Measurements from ENCODE around the gene RABGAP1L.

DNA sequence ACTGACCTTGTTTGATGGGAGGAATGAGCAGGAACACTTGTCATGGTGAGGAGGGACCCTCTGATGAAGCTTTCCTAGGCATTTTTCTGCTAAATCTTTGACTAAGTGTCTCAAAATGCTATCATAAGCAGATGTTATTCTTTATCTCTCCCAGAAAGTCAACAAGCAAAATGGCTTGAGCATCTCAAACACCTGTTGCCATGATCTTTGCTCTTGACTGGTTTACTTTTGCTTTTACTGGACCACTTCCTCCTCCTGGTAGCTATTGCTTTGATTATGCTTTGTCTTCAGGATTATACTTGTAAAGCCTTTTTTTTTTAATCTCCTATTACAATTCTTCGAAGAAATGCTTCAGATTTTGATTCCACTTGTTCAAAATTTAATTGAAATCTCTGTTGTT lies 445.9 kb downstream of the RABGAP1L start:
- TF ChIP-seq POLR2AphosphoS5 (IDR thresholded peaks at IDR 0.05) (no peak), POLR2A (IDR thresholded peaks at IDR 0.05) (no peak)
- TF ChIP-seq, protein P1, sequence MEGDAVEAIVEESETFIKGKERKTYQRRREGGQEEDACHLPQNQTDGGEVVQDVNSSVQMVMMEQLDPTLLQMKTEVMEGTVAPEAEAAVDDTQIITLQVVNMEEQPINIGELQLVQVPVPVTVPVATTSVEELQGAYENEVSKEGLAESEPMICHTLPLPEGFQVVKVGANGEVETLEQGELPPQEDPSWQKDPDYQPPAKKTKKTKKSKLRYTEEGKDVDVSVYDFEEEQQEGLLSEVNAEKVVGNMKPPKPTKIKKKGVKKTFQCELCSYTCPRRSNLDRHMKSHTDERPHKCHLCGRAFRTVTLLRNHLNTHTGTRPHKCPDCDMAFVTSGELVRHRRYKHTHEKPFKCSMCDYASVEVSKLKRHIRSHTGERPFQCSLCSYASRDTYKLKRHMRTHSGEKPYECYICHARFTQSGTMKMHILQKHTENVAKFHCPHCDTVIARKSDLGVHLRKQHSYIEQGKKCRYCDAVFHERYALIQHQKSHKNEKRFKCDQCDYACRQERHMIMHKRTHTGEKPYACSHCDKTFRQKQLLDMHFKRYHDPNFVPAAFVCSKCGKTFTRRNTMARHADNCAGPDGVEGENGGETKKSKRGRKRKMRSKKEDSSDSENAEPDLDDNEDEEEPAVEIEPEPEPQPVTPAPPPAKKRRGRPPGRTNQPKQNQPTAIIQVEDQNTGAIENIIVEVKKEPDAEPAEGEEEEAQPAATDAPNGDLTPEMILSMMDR (IDR thresholded peaks at IDR 0.05 in 8 of 11, conservative IDR thresholded peaks at IDR 0.05 in 3 of 11), result no peak

Measured in spleen (tissue), 7 donors.